Keratinocyte (primary cell): ENCODE measurements around the gene PUS1. TPM values are rescaled to one million over a fixed set of nuclear protein-coding genes. Genes with fewer than 3 reads are reported as not detected.

Experiments
- DNase-seq: peaks from one replicate; pipeline ENCODE4 v3.0.0-alpha.2; 2011; ENCODE audit warnings: low read depth, missing footprints, low spot score
- FAIRE-seq: peaks from 2 replicates; lab custom pipeline; 2011; peaks lifted over from hg19 to GRCh38; lab: Jason Lieb, UNC
- H2AFZ ChIP-seq: 2 replicates; pipeline ENCODE4 v1.6.0; 2012; ENCODE audit warnings: low read length, control low read depth, inconsistent platforms; ENCODE audit not compliant: control insufficient read depth
- H3K27ac ChIP-seq: 2 replicates; pipeline ENCODE4 v1.5.1; 2011; ENCODE audit warnings: low read length; ENCODE audit not compliant: control insufficient read depth, insufficient read depth
- H3K27me3 ChIP-seq: 3 replicates; pipeline ENCODE4 v1.6.0; 2011; ENCODE audit warnings: low read length; ENCODE audit not compliant: control insufficient read depth, insufficient read depth; ENCODE audit errors: extremely low read depth
- H3K36me3 ChIP-seq, 2 experiments: 2 replicates in 1 of 2; 3 replicates in 1 of 2; pipeline ENCODE4 v1.5.1; 2011; ENCODE audit warnings: low read length in 2 of 2, mild to moderate bottlenecking in 1 of 2; ENCODE audit not compliant: control insufficient read depth in 2 of 2, insufficient read depth in 2 of 2; ENCODE audit errors: extremely low read depth in 1 of 2
- H3K4me1 ChIP-seq: 3 replicates; pipeline ENCODE4 v1.5.1; 2011; ENCODE audit warnings: low read length; ENCODE audit not compliant: control insufficient read depth, insufficient read depth; ENCODE audit errors: extremely low read depth
- H3K4me2 ChIP-seq: 3 replicates; pipeline ENCODE4 v1.6.0; 2011; ENCODE audit warnings: low read depth, low read length; ENCODE audit not compliant: control insufficient read depth, insufficient read depth; ENCODE audit errors: extremely low read depth
- H3K4me3 ChIP-seq, 3 experiments: fragments of 200-600 bp in 1 of 3; sonication (generic) in 1 of 3; 2 replicates in 2 of 3; 3 replicates in 1 of 3; pipeline ENCODE4 v1.5.1; 2011 to 2016; ENCODE audit warnings: low read length in 3 of 3, mild to moderate bottlenecking in 3 of 3, control low read depth in 2 of 3, inconsistent platforms in 1 of 3, low read depth in 1 of 3, mixed read lengths in 1 of 3, mixed run types in 1 of 3, moderate library complexity in 1 of 3; ENCODE audit not compliant: control insufficient read depth in 2 of 3, insufficient read depth in 2 of 3; ENCODE audit errors: extremely low read depth in 1 of 3
- H3K79me2 ChIP-seq: 2 replicates; pipeline ENCODE4 v1.6.0; 2012; ENCODE audit warnings: low read length; ENCODE audit not compliant: control insufficient read depth, insufficient read depth
- H3K9ac ChIP-seq: 3 replicates; pipeline ENCODE4 v1.6.0; 2011; ENCODE audit warnings: low read length; ENCODE audit not compliant: control insufficient read depth, insufficient read depth; ENCODE audit errors: extremely low read depth
- H3K9me1 ChIP-seq: 3 replicates; pipeline ENCODE4 v1.6.0; 2011; ENCODE audit warnings: low read length; ENCODE audit not compliant: control insufficient read depth, insufficient read depth; ENCODE audit errors: extremely low read depth
- H3K9me3 ChIP-seq: 2 replicates; pipeline ENCODE4 v1.5.1; 2012; ENCODE audit warnings: low read depth, low read length; ENCODE audit not compliant: control insufficient read depth
- H4K20me1 ChIP-seq: 3 replicates; pipeline ENCODE4 v1.6.0; 2011; ENCODE audit warnings: low read length; ENCODE audit not compliant: control insufficient read depth, insufficient read depth; ENCODE audit errors: extremely low read depth
- CTCF ChIP-seq, 3 experiments: IDR thresholded peaks in 1 of 3; conservative IDR thresholded peaks in 1 of 3; optimal IDR thresholded peaks in 1 of 3; 2 replicates in 2 of 3; 3 replicates in 1 of 3; pipeline versions ENCODE3 to v1.5.1; 2011; ENCODE audit warnings: low read length in 3 of 3, mild to moderate bottlenecking in 3 of 3, moderate library complexity in 2 of 3, control low read depth in 1 of 3, inconsistent platforms in 1 of 3; ENCODE audit not compliant: insufficient read depth in 2 of 3; ENCODE audit errors: extremely low read depth in 1 of 3
- EZH2 ChIP-seq: IDR thresholded peaks from one replicate; pipeline ENCODE4 v1.6.1; 2012; ENCODE audit warnings: inconsistent platforms, mild to moderate bottlenecking, low read length, moderate library complexity
- dilution Hi-C: fragments of 300-500 bp; cut with MboI; formaldehyde crosslinking; loops from one replicate; pipeline ENCODE4 v1.7.0; 2020; ENCODE audit warnings: low sequenced_read_pairs; ENCODE audit not compliant: extremely low pct_ligation_motif_present
- polyA plus RNA-seq, 5 experiments: library from polyadenylated mRNA; depleted of rRNA in 3 of 5; stranded (reverse) in 3 of 5; stranded (forward) in 1 of 5; unstranded in 1 of 5; fragments of >200 nt; gene quantifications; 1 replicate in 1 of 5; 2 replicates in 3 of 5; 3 replicates in 1 of 5; pipeline versions ENCODE4 v1.2.1 to v1.2.3, GENCODE V29; 2011 to 2012; ENCODE audit warnings: missing spikeins in 2 of 5, low read depth in 1 of 5, low replicate concordance in 1 of 5

PUS1 gene
- polyA plus RNA-seq, 1 donor (not counting 4 experiments of a cell fraction or from before 2014, with no cell fraction given), result 25.8 TPM

- no peak overlapping the region for H3K9ac ChIP-seq
- no peaks in the 10 kb centered on the region for H3K9me3 ChIP-seq
- H3K27ac ChIP-seq, result no peak overlapping the region
- no peaks in the 10 kb centered on the region for H3K4me1 ChIP-seq
- H3K79me2 ChIP-seq, result no peaks in the 10 kb centered on the region
- dilution Hi-C loops, result no loop called here
- H3K4me3 ChIP-seq, result no peak overlapping the region
- TF ChIP-seq CTCF (optimal IDR thresholded peaks at IDR 0.05 in 1 of 3, IDR thresholded peaks at IDR 0.05 in 1 of 3, conservative IDR thresholded peaks at IDR 0.05 in 1 of 3; ENCODE audit: extremely low read depth in 1 of 3, insufficient read depth in 2 of 3, low read length in 3 of 3) (no peak), EZH2 (no peak)
- DNase-seq, result no peak
- no peaks in the 10 kb centered on the region for H3K9me1 ChIP-seq
- H4K20me1 ChIP-seq, result no peaks in the 10 kb centered on the region
- H2AFZ ChIP-seq, result no peak overlapping the region
- FAIRE-seq, result no peak
- H3K4me2 ChIP-seq, result no peak overlapping the region
- no peaks in the 10 kb centered on the region for H3K27me3 ChIP-seq
- peaks cover 0 to 18% of the 10 kb centered on the region in 2 experiments for H3K36me3 ChIP-seq
These were observed 19.9 kb upstream of the PUS1 start for GRCh38 chr12:131909081-131909751.

- no peak for TF ChIP-seq CTCF (optimal IDR thresholded peaks at IDR 0.05 in 1 of 3, IDR thresholded peaks at IDR 0.05 in 1 of 3, conservative IDR thresholded peaks at IDR 0.05 in 1 of 3; ENCODE audit: extremely low read depth in 1 of 3, insufficient read depth in 2 of 3, low read length in 3 of 3)
- no peak for TF ChIP-seq EZH2
- Histone ChIP-seq H3K79me2 (no peaks in the 10 kb centered on the region), H3K4me1 (no peaks in the 10 kb centered on the region), H3K4me3 (no peak overlapping the region), H3K9me1 (no peaks in the 10 kb centered on the region), H3K4me2 (no peak overlapping the region), H3K27ac (no peak overlapping the region), H3K27me3 (no peaks in the 10 kb centered on the region), H3K36me3 (peaks cover 0 to 19% of the 10 kb centered on the region in 2 experiments), H4K20me1 (no peaks in the 10 kb centered on the region), H2AFZ (no peak overlapping the region), H3K9ac (no peak overlapping the region), H3K9me3 (no peaks in the 10 kb centered on the region)
- no peak for DNase-seq
- dilution Hi-C loops, result no loop called here
- no peak for FAIRE-seq
These were observed 19.3 kb upstream of the PUS1 start for GRCh38 chr12:131909752-131910219.
